HG03039 (cell line): Measurements from ENCODE around the gene NAXD.
A peak's percentile ranks its signal among the peaks of the same experiment; 100 is the strongest.
"Not testable (repeated sequence)": the region's sequence is repeated elsewhere in the genome, so short reads cannot be mapped to it uniquely, and the experiment has no call there.

ENCODE experiments used
- ATAC-seq: cut with Tn5 transposase; IDR thresholded peaks from one replicate; pipeline ENCODE4 v1.9.1; 2021; ENCODE audit warnings: mild to moderate bottlenecking, moderate library complexity; ENCODE audit not compliant: unreplicated experiment

Gene NAXD

GRCh38 chr13:110593430-110594130 is 21.8 kb upstream of the NAXD start:
- no peak for ATAC-seq

GRCh38 chr13:110597041-110597689 is 18.2 kb upstream of the NAXD start:
- no peak for ATAC-seq

GRCh38 chr13:110600261-110600819 is 15.0 kb upstream of the NAXD start:
- ATAC-seq: no peak

GRCh38 chr13:110600980-110601379 is 14.4 kb upstream of the NAXD start:
- ATAC-seq: no peak

- no peak for ATAC-seq
Observed at GRCh38 chr13:110605132-110605531, 10.2 kb upstream of the NAXD start.

GRCh38 chr13:110606281-110606680 is 9.1 kb upstream of the NAXD start:
- not testable (repeated sequence) for ATAC-seq

GRCh38 chr13:110607675-110608224 is 7.6 kb upstream of the NAXD start:
- ATAC-seq: no peak

GRCh38 chr13:110610955-110611595 is 4.3 kb upstream of the NAXD start:
- no peak for ATAC-seq

GRCh38 chr13:110615005-110615321 is 382 bp upstream of the NAXD start:
- no peak for ATAC-seq

- peak; percentile 43 for ATAC-seq
Observed at GRCh38 chr13:110616103-110617101, 1.1 kb downstream of the NAXD start.

GRCh38 chr13:110617321-110618072 is 2.2 kb downstream of the NAXD start:
- no peak for ATAC-seq

GRCh38 chr13:110618167-110618566 is 2.8 kb downstream of the NAXD start:
- no peak for ATAC-seq

GRCh38 chr13:110618780-110619179 is 3.4 kb downstream of the NAXD start:
- no peak for ATAC-seq

GRCh38 chr13:110620596-110620995 is 5.3 kb downstream of the NAXD start:
- ATAC-seq: no peak

GRCh38 chr13:110624766-110625756 is 9.7 kb downstream of the NAXD start:
- no peak for ATAC-seq

- ATAC-seq: no peak
Observed at GRCh38 chr13:110625771-110626321, 10.5 kb downstream of the NAXD start.

- ATAC-seq: no peak
Observed at GRCh38 chr13:110626521-110626920, 11.2 kb downstream of the NAXD start.

- ATAC-seq: no peak
Observed at GRCh38 chr13:110627351-110627750, 12.0 kb downstream of the NAXD start.
